HepG2 (cell line): ENCODE measurements around the gene TMEM266.

Experiments used
- FOXA1 ChIP-seq, 2 experiments: fragments of 450-650 bp in 1 of 2; sonication (generic) in 1 of 2; formaldehyde crosslinking in 1 of 2; IDR thresholded peaks; 2 replicates each; pipeline versions ENCODE4 v1.4.0 to v1.6.1; 2016 to 2020; ENCODE audit warnings: missing genetic modification reagents in 1 of 2
- TF ChIP-seq, protein P1 (sequence below): sonication (generic); formaldehyde crosslinking; IDR thresholded peaks from 2 replicates; pipeline ENCODE4 v1.5.0; 2020; ENCODE audit warnings: mild to moderate bottlenecking, missing genetic modification reagents, moderate library complexity

DNA sequence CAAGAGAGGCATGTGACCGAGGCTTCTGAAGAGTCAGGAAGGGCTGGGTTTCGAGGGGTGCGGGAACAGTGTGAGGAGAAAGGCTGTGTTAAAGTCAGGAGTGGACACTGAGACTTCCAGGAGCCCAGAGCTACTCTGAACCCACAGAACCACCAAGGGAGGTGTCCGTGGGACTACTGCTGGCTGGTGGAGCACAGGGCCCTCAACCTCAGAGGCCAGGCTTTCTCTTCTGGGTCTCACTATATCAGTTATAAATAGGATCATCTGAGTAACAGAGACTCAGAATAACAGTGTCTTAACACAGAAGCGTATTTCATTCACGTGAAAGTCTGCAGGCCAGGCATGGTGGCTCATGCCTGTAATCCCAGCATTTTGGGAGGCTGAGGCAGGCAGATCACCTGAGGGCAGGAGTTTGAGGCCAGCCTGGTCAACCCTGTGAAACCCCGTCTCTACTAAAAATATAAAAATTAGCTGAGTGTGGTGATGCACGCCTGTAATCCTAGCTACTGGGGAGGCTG lies 113.6 kb downstream of the TMEM266 start:
- no peak for TF ChIP-seq FOXA1 (IDR thresholded peaks at IDR 0.05)
- no peak for TF ChIP-seq FOXA1 (CRISPR knock-in tag; IDR thresholded peaks at IDR 0.05)
- TF ChIP-seq, protein P1, sequence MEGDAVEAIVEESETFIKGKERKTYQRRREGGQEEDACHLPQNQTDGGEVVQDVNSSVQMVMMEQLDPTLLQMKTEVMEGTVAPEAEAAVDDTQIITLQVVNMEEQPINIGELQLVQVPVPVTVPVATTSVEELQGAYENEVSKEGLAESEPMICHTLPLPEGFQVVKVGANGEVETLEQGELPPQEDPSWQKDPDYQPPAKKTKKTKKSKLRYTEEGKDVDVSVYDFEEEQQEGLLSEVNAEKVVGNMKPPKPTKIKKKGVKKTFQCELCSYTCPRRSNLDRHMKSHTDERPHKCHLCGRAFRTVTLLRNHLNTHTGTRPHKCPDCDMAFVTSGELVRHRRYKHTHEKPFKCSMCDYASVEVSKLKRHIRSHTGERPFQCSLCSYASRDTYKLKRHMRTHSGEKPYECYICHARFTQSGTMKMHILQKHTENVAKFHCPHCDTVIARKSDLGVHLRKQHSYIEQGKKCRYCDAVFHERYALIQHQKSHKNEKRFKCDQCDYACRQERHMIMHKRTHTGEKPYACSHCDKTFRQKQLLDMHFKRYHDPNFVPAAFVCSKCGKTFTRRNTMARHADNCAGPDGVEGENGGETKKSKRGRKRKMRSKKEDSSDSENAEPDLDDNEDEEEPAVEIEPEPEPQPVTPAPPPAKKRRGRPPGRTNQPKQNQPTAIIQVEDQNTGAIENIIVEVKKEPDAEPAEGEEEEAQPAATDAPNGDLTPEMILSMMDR: no peak
